Upper lobe of left lung (tissue), 6 donors: Measurements from ENCODE around the gene DYNC1LI1. TPM values are rescaled to one million over a fixed set of nuclear protein-coding genes. Genes with fewer than 3 reads are reported as not detected.

Source experiments
- ATAC-seq, 2 donors: fragments of 200-7000 bp; cut with Tn5 transposase; one replicate each; pipeline ENCODE4 v1.9.1; 2022; ENCODE audit warnings: mild to moderate bottlenecking in 2 of 2, moderate library complexity in 2 of 2; ENCODE audit not compliant: low FRiP score in 2 of 2
- DNase-seq, 2 donors: peaks; one replicate each; pipeline ENCODE4 v3.0.0-alpha.2; 2019 to 2020
- H3K27ac ChIP-seq, 4 donors: fragments of 200-600 bp; sonication (generic); one replicate each; pipeline ENCODE4 v1.5.1; 2016 to 2019
- H3K27me3 ChIP-seq, 4 donors: fragments of 200-600 bp; sonication (generic); one replicate each; pipeline ENCODE4 v1.5.1; 2017 to 2019
- H3K36me3 ChIP-seq, 4 donors: fragments of 200-600 bp; sonication (generic); one replicate each; pipeline ENCODE4 v1.5.1; 2016 to 2019
- H3K4me1 ChIP-seq, 4 donors: fragments of 200-600 bp; sonication (generic); one replicate each; pipeline ENCODE4 v1.5.1; 2018 to 2019
- H3K4me3 ChIP-seq, 4 donors: fragments of 200-600 bp; sonication (generic); one replicate each; pipeline ENCODE4 v1.5.1; 2017 to 2019; ENCODE audit warnings: mild to moderate bottlenecking in 2 of 4, moderate library complexity in 1 of 4
- H3K9me3 ChIP-seq, 4 donors: fragments of 200-600 bp; sonication (generic); one replicate each; pipeline ENCODE4 v1.5.1; 2018 to 2019
- EP300 ChIP-seq, 4 donors: sonication (generic); formaldehyde crosslinking; IDR thresholded peaks; one replicate each; pipeline ENCODE4 v1.5.1; 2017; ENCODE audit warnings: antibody characterized with exemption in 4 of 4, control low read depth in 2 of 4
- POLR2A ChIP-seq, 4 donors: fragments of 450-650 bp; IDR thresholded peaks; one replicate each; pipeline ENCODE4 v1.5.1; 2016 to 2017; ENCODE audit warnings: antibody characterized with exemption in 4 of 4, mild to moderate bottlenecking in 2 of 4
- POLR2AphosphoS5 ChIP-seq, 2 donors: sonication (generic); formaldehyde crosslinking; IDR thresholded peaks; one replicate each; pipeline ENCODE4 v1.5.1; 2017; ENCODE audit warnings: antibody characterized with exemption in 2 of 2
- WGBS, 2 donors: methylation state at CpG; one replicate each; pipeline ENCODE4 v1.1.5; 2017 to 2018; 5-methylcytosine and 5-hydroxymethylcytosine counted together
- total RNA-seq, 6 donors: library from RNA; depleted of rRNA in 4 of 6; stranded (reverse); fragments of >200 nt in 4 of 6; gene quantifications; one replicate each; pipeline versions ENCODE4 v1.1.0 to v1.2.1, GENCODE V29; 2016 to 2021
- TF ChIP-seq, protein P1 (sequence below), 6 experiments: fragments of 450-650 bp in 4 of 6; fragments of 200-600 bp in 2 of 6; sonication (generic) in 2 of 6; IDR thresholded peaks; one replicate each; pipeline ENCODE4 v1.5.1; 2016 to 2019; ENCODE audit warnings: antibody characterized with exemption in 6 of 6
- donor health status: DM: no; HTN: no; CAD: no; lungs with moderate emphysema.
- donor health status: DM: no; HTN: yes; CAD: no; lungs with severe emphysema.

Gene DYNC1LI1
- total RNA-seq, 6 donors from 2014 or later = 16.8 to 42.0 (median 33.8) TPM

DNA sequence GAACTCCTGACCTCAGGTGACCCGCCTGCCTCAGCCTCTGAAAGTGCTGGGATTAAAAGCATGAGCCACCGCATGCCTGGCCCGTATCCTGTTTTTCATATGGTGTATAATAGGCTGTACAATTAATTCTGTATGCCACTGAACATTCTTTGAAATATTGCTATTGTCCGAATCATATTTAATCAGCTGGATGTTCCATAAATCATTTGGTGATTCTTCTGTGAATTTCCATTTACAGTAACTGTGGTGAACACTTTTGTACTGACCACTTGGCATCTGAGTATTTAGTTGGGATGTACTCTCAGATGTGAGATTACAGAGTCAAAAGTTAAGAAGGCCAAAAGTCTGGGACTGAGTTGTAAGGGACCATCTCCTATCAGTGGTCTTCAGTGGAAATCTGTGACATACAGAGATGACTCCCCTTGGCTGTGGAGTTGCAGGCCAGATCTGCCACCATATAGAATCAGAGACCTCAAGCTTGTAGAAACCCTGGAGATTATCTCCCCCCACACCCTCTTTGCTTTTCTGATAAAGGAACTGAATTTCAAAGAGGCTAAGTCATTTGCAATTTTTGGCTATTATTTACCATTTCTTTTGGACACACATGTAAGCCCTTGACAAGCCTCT lies 25.7 kb upstream of the DYNC1LI1 start:
- DNase-seq (no peak), ATAC-seq (peak in 1 of 2 donors; percentile 4)
- no peaks in the 10 kb centered on the region for H3K36me3 ChIP-seq
- no peak overlapping the region for H3K27ac ChIP-seq
- no peaks in the 10 kb centered on the region for H3K27me3 ChIP-seq
- H3K4me3 ChIP-seq = no peak overlapping the region
- TF ChIP-seq POLR2A (IDR thresholded peaks at IDR 0.05) (no peak), EP300 (IDR thresholded peaks at IDR 0.05) (no peak), POLR2AphosphoS5 (IDR thresholded peaks at IDR 0.05) (no peak)
- TF ChIP-seq, protein P1, sequence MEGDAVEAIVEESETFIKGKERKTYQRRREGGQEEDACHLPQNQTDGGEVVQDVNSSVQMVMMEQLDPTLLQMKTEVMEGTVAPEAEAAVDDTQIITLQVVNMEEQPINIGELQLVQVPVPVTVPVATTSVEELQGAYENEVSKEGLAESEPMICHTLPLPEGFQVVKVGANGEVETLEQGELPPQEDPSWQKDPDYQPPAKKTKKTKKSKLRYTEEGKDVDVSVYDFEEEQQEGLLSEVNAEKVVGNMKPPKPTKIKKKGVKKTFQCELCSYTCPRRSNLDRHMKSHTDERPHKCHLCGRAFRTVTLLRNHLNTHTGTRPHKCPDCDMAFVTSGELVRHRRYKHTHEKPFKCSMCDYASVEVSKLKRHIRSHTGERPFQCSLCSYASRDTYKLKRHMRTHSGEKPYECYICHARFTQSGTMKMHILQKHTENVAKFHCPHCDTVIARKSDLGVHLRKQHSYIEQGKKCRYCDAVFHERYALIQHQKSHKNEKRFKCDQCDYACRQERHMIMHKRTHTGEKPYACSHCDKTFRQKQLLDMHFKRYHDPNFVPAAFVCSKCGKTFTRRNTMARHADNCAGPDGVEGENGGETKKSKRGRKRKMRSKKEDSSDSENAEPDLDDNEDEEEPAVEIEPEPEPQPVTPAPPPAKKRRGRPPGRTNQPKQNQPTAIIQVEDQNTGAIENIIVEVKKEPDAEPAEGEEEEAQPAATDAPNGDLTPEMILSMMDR (IDR thresholded peaks at IDR 0.05) = no peak
- no peaks in the 10 kb centered on the region for H3K9me3 ChIP-seq
- 87 to 89% methylated on average over 4 of the region's 4 CpGs for WGBS, 2 donors
- H3K4me1 ChIP-seq = peaks cover 0 to 3% (median 0%) of the 10 kb centered on the region in 4 donors

DNA sequence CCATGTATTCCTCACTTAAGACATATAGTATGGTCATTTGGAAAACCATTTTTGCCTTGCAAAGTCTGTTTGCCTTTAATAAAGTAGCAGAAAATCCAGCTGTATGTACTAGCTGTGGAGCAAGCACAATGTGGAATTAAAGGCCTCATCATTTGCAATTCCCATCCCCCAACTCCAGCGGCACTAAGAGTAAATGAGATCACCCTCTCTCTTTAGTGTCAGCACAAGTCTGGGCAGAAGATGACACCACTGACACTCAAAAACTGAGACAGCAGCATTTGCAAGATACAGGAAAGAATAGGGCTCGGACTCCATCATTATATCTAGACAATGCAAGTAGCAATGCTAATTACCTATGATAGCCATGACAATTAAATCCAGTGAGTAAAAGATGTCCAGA lies 24.7 kb upstream of the DYNC1LI1 start:
- no peak for TF ChIP-seq POLR2AphosphoS5 (IDR thresholded peaks at IDR 0.05)
- no peak for DNase-seq
- 86 to 95% methylated on average over 2 of the region's 2 CpGs for WGBS, 2 donors
- no peak for ATAC-seq
- H3K9me3 ChIP-seq = no peaks in the 10 kb centered on the region
- peaks cover 0 to 3% (median 0%) of the 10 kb centered on the region in 4 donors for H3K4me1 ChIP-seq
- no peaks in the 10 kb centered on the region for H3K27me3 ChIP-seq
- H3K4me3 ChIP-seq = no peak overlapping the region
- H3K36me3 ChIP-seq = no peaks in the 10 kb centered on the region
- no peak overlapping the region for H3K27ac ChIP-seq

DNA sequence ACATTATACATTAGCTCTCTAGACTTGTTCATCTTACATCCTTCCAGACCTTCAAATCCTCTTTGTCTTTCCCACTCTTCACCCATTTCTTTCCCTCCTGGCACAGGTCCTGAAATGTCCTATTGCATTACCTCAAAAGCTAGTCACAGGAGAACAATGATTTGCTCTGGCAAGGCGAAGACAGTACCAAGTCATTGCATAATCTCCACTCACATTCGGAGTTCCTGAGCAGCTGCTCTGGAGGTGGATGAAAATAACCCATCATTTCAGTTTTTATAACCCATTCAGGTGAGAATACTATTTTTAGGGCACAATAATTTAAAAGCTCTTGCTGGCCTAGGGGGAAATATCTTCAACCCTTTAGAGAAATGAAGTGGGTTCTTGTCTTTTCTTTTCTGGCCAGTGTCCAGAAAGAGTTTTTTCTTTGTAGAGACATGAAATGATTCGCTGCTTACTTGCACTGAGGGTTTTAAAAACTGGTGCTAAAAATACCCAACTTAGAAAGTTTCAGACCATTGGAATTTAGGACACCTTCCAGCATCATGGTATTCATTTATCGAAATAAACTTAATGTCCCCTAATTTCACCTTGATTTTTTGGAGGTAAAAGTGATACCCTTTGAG lies 23.4 kb upstream of the DYNC1LI1 start:
- no peaks in the 10 kb centered on the region for H3K36me3 ChIP-seq
- WGBS, 2 donors = 43 to 64% methylated on average over 4 of the region's 4 CpGs
- H3K27ac ChIP-seq = no peak overlapping the region
- TF ChIP-seq, protein P1 (IDR thresholded peaks at IDR 0.05) = no peak
- TF ChIP-seq POLR2AphosphoS5 (IDR thresholded peaks at IDR 0.05) (no peak), POLR2A (IDR thresholded peaks at IDR 0.05) (no peak), EP300 (IDR thresholded peaks at IDR 0.05) (no peak)
- peak in 1 of 2 donors; percentile 60 for ATAC-seq
- peak in 1 of 2 donors; percentile 25 for DNase-seq
- H3K27me3 ChIP-seq = no peaks in the 10 kb centered on the region
- no peaks in the 10 kb centered on the region for H3K9me3 ChIP-seq
- H3K4me3 ChIP-seq = no peak overlapping the region
- peaks cover 0 to 3% (median 0%) of the 10 kb centered on the region in 4 donors for H3K4me1 ChIP-seq

DNA sequence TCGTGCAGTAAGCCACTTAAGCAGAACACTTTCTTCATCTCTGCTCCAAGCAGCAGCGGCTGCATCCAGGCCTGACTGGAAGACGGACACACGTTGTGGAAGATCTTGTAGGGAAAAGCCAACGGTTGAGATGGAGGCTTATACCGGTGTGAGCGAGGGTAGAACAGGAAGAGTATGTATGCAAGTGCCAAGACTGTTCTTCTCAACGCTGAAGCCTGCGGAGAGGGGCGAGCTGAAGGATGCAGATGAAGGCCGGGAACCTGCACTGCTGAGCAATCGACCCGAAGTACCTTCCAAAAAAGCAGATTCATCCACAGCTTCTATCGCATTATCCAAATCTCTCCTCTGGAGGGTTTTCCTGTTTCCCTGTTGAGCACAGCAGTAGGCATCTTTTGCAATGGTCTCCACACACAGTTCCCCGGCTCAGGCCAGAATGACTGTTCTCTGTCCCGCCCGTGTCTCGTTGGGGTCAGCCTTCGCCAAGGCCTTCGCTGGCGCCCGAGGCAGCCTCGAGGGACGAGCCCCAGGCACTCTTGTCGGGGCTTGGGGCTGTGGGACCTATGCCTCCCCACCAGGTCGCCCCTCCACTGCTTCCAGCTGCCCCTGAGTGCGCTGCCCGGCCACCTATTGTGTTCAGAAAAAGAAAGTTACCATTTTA lies 22.2 kb upstream of the DYNC1LI1 start:
- Histone ChIP-seq H3K36me3 (no peaks in the 10 kb centered on the region), H3K4me3 (no peak overlapping the region), H3K4me1 (peaks cover 0 to 4% (median 2%) of the 10 kb centered on the region in 4 donors), H3K9me3 (no peaks in the 10 kb centered on the region), H3K27me3 (no peaks in the 10 kb centered on the region), H3K27ac (no peak overlapping the region)
- no peak for TF ChIP-seq POLR2AphosphoS5 (IDR thresholded peaks at IDR 0.05)
- TF ChIP-seq EP300 (IDR thresholded peaks at IDR 0.05) = no peak
- TF ChIP-seq, protein P1 (IDR thresholded peaks at IDR 0.05) = no peak
- TF ChIP-seq POLR2A (IDR thresholded peaks at IDR 0.05) = no peak
- 81 to 84% methylated on average over 27 to 28 of the region's 28 CpGs for WGBS, 2 donors
- peak in 1 of 2 donors; percentile 68 for ATAC-seq
- DNase-seq = peak in 1 of 2 donors; percentile 74

DNA sequence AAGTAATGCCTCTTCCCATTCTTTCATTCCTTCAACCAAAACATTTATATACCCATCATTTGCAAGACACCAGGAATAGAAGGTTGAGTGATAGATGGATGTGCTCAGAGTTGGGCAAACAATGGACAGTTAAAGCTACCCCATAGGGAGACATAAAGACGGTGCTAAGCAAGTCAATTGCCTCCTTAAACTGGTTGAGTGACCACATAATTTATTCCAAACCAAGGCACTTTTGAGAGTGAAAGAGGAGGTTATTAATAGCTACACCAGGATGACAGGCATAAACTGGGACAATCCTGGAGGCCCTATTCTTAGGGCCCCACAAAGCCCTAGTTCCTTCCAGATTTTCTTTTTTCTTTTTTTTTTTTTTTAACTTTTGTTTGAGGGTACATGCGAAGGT lies 21.4 kb upstream of the DYNC1LI1 start:
- DNase-seq (no peak), ATAC-seq (no peak)
- H3K27ac ChIP-seq = no peak overlapping the region
- no peak overlapping the region for H3K4me3 ChIP-seq
- H3K4me1 ChIP-seq = peaks cover 0 to 4% (median 0%) of the 10 kb centered on the region in 4 donors
- TF ChIP-seq POLR2A (IDR thresholded peaks at IDR 0.05) (no peak), POLR2AphosphoS5 (IDR thresholded peaks at IDR 0.05) (no peak), EP300 (IDR thresholded peaks at IDR 0.05) (no peak)
- TF ChIP-seq, protein P1 (IDR thresholded peaks at IDR 0.05) = no peak
- no peaks in the 10 kb centered on the region for H3K36me3 ChIP-seq
- H3K27me3 ChIP-seq = no peaks in the 10 kb centered on the region
- WGBS, 2 donors = 73 to 82% methylated on average over 2 of the region's 2 CpGs
- no peaks in the 10 kb centered on the region for H3K9me3 ChIP-seq
